Measurements from ENCODE around the gene HCN3. TPM values are rescaled to one million over a fixed set of nuclear protein-coding genes. Genes with fewer than 3 reads are reported as not detected.
A peak's percentile ranks its signal among the peaks of the same experiment; 100 is the strongest.

The HCN3 gene
- total RNA-seq, 4 donors from 2014 or later: 5.4 to 8.5 (median 6.4) TPM

GRCh38 chr1:155267373-155267772 is 9.9 kb upstream of the HCN3 start:
- no peak for TF ChIP-seq CTCF (IDR thresholded peaks at IDR 0.05)
- TF ChIP-seq POLR2A (IDR thresholded peaks at IDR 0.05): no peak
- WGBS, 2 donors: 97% methylated on average over 2 of the region's 2 CpGs
- intact Hi-C loops (cut with DNase I; ENCODE audit: low total_unique reads): loop anchor here (10.0 kb wide), 1 partner anchor 327 kb away; no protein-coding TSS in a partner anchor
- no peak for DNase-seq (ENCODE audit: low spot score in 2 of 2)
- H3K4me3 ChIP-seq (ENCODE audit: low read depth, poor library complexity, severe bottlenecking): no peak overlapping the region

- DNase-seq (ENCODE audit: low spot score in 2 of 2): no peak
- TF ChIP-seq CTCF (IDR thresholded peaks at IDR 0.05) (no peak), POLR2A (IDR thresholded peaks at IDR 0.05) (no peak)
- 90 to 95% methylated on average over 21 of the region's 21 CpGs for WGBS, 2 donors
- H3K4me3 ChIP-seq (ENCODE audit: low read depth, poor library complexity, severe bottlenecking): no peak overlapping the region
- intact Hi-C loops (cut with DNase I; ENCODE audit: low total_unique reads): loop anchor here (10.0 kb wide), 1 partner anchor 326 kb away; no protein-coding TSS in a partner anchor
Observed at GRCh38 chr1:155268630-155269029, 8.6 kb upstream of the HCN3 start.

GRCh38 chr1:155269381-155269780 is 7.9 kb upstream of the HCN3 start:
- no peak overlapping the region for H3K4me3 ChIP-seq (ENCODE audit: low read depth, poor library complexity, severe bottlenecking)
- 93% methylated on average over 21 of the region's 21 CpGs for WGBS, 2 donors
- DNase-seq (ENCODE audit: low spot score in 2 of 2): no peak
- intact Hi-C loops (cut with DNase I; ENCODE audit: low total_unique reads): loop anchor here (10.0 kb wide), 1 partner anchor 325 kb away; no protein-coding TSS in a partner anchor
- TF ChIP-seq CTCF (IDR thresholded peaks at IDR 0.05) (no peak), POLR2A (IDR thresholded peaks at IDR 0.05) (no peak)

GRCh38 chr1:155272466-155273342 is 4.6 kb upstream of the HCN3 start:
- WGBS, 2 donors: 4 to 5% methylated on average over 31 to 43 of the region's 44 CpGs
- no peak for DNase-seq (ENCODE audit: low spot score in 2 of 2)
- TF ChIP-seq POLR2A (IDR thresholded peaks at IDR 0.05) (no peak), CTCF (IDR thresholded peaks at IDR 0.05) (no peak)
- intact Hi-C loops (cut with DNase I; ENCODE audit: low total_unique reads): no loop called here
- peak overlapping the region; percentile 66 for H3K4me3 ChIP-seq (ENCODE audit: low read depth, poor library complexity, severe bottlenecking)

- intact Hi-C loops (cut with DNase I; ENCODE audit: low total_unique reads): no loop called here
- H3K4me3 ChIP-seq (ENCODE audit: low read depth, poor library complexity, severe bottlenecking): peak within 1 kb of the TSS; percentile 66
- 17 to 18% methylated on average over 46 to 52 of the region's 61 CpGs for WGBS, 2 donors
- DNase-seq (ENCODE audit: low spot score in 2 of 2): peak; percentile 90 to 98
- TF ChIP-seq POLR2A (IDR thresholded peaks at IDR 0.05): peak in 1 of 2 donors; percentile 83
- TF ChIP-seq CTCF (IDR thresholded peaks at IDR 0.05): no peak
Observed at GRCh38 chr1:155273343-155274245, 3.7 kb upstream of the HCN3 start, which contains the start of gene CLK2. Gene CLK2 (minus strand): TSS chr1:155273504. CDS start chr1:155270977, 2,527 bp downstream.

Measured in lower leg skin (tissue), 4 donors.